HG03457 (cell line): Measurements from ENCODE around the gene MCAM.

Experiments used
- ATAC-seq: cut with Tn5 transposase; IDR thresholded peaks from one replicate; pipeline ENCODE4 v1.9.1; 2021; ENCODE audit warnings: moderate number of reproducible peaks; ENCODE audit not compliant: unreplicated experiment

Gene MCAM

DNA sequence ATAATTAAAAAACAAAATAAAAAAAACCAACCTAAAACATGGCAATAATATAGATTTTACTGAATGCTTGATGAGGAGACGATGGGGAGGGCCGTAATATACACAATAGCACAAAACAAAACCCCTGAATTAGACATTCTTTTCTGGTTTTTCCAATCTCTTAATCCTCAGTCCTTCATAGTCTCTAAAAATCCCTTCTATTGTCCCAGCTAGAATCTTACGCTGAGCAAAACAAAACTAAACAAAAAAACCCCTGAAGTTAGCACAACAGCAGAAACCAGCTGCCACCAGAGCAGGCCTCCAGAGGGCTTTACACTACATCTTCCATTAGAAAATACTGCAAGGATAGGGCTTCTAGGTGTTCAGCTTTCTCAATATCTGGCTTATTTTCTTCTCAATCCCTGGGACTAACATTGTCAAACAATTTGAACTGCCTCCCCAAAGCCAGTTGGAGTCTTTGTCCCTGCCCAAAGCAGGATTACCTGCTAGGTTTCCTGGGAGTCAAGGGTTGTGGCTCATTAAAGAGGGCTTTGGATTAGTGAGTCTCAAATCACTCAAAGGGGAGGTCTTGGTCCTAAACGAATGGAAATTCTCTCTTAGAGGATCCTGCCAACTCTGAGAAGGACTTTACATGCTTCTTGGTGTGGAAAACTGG is 15.3 kb upstream of the MCAM start:
- ATAC-seq = no peak

GRCh38 chr11:119330237-119330636 is 13.3 kb upstream of the MCAM start:
- ATAC-seq = no peak

DNA sequence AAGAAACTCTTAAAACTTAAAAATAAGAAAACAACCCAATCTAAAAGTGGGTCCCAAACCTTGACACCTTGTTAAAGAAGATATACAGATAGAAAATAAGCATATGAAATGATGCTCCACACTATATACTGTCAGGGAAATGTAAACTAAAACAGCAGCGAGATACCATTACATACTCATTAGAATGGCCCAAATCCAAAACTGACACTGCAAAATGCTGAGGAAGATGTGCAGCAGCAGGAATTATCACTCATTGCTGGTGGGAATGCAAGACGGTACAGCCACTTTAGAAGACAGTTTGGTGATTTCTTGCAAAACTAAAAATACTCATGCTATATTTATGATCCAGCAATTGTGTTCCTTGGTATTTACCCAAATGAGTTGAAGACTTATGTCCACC is 12.4 kb upstream of the MCAM start:
- ATAC-seq = no peak

- no peak for ATAC-seq
These were observed 7.3 kb upstream of the MCAM start for GRCh38 chr11:119324189-119324588.

GRCh38 chr11:119323532-119324033 is 6.7 kb upstream of the MCAM start:
- ATAC-seq = no peak

DNA sequence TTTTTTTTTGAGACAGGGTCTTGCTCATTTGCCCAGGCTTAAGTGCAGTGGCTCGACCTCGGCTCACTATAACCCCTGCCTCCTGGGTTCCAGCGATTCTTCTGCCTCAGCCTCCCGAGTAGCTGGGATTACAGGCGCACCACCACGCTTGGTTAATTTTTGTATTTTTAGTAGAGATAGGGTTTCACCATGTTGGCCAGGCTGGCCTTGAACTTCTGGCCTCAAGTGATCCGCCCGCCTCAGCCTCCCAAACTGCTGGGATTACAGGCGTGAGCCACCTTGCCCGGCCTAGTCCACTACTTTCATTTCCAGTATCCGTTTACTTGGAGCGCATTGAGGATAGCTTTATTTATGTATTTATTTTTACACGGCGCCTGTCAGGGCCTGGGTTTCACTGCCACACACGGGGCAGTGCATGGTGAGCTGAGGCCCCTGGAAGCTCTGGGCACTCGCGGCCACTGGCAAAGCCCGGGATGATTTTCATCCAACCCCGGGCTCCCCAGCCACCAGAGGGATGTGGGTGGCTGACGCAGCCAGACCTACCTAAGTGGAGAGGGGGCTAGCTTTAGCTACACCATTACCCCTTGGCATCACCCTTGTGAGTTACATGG is 6.1 kb upstream of the MCAM start:
- no peak for ATAC-seq

GRCh38 chr11:119322360-119322739 is 5.4 kb upstream of the MCAM start:
- ATAC-seq = no peak

GRCh38 chr11:119320776-119321524 is 4.0 kb upstream of the MCAM start:
- peak; percentile 38 for ATAC-seq

GRCh38 chr11:119320240-119320775 is 3.4 kb upstream of the MCAM start:
- ATAC-seq = no peak

DNA sequence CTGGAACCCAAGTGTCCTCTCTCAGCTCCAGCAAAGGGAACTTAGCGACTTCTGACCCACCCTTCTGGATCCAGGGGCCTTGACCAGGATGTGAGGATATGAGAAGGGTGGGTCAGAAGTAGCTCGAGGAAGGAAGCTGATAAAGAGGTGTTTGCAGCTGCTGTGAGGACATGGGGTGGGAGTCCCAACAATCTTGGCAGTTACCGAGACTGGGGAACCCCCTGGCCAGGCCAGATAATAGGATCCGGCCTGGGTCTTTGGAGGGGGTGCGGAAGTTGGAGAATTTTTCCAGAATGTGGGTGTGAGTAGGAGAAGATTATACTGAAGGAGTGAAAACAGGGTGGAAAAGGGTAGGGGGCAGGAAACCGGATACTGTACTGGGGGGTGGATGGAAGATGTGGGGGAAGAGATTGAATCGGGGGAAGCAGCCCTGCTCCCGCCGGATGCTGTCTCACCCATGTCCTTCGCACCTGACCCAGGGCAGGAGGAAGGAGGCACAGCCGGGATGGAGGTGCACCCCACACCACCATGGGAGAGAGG is 2.8 kb upstream of the MCAM start:
- no peak for ATAC-seq

- no peak for ATAC-seq
These were observed 2.3 kb upstream of the MCAM start for GRCh38 chr11:119319136-119319699.

GRCh38 chr11:119318240-119319135 is 1.6 kb upstream of the MCAM start:
- ATAC-seq = no peak

DNA sequence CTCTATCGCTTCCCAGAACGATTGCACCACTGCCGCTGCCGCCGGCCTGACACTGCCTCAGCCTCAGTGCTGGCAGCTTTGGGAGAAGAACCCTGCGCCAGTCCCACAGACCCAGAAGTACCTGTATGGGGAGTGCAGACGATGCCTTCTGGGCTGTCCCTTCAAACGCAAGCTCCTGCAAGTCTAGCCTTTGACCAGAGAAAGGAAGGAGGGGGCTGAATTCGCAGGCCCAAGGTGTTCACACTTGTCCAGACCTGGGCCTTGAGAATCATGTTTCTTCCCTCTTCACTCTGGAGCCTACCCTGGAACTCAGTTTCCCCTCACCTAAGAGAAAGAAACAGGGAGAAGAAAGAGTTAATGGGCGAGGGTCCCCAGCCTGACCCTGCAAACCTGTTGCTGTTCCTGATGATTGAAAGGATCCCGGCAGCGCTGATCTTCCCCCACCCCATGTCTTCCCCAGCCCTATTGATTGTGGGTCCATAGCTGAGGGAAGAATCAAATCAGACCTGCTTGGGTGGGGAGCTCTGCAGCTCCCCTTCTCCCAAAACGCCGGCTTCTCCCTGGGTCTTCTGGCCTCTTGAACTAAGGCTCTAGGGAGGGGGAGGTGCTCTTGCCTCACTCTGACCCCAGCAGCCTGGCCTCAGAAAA is 786 bp upstream of the MCAM start:
- no peak for ATAC-seq

- ATAC-seq = no peak
These were observed 758 bp downstream of the MCAM start for GRCh38 chr11:119316016-119316728.

DNA sequence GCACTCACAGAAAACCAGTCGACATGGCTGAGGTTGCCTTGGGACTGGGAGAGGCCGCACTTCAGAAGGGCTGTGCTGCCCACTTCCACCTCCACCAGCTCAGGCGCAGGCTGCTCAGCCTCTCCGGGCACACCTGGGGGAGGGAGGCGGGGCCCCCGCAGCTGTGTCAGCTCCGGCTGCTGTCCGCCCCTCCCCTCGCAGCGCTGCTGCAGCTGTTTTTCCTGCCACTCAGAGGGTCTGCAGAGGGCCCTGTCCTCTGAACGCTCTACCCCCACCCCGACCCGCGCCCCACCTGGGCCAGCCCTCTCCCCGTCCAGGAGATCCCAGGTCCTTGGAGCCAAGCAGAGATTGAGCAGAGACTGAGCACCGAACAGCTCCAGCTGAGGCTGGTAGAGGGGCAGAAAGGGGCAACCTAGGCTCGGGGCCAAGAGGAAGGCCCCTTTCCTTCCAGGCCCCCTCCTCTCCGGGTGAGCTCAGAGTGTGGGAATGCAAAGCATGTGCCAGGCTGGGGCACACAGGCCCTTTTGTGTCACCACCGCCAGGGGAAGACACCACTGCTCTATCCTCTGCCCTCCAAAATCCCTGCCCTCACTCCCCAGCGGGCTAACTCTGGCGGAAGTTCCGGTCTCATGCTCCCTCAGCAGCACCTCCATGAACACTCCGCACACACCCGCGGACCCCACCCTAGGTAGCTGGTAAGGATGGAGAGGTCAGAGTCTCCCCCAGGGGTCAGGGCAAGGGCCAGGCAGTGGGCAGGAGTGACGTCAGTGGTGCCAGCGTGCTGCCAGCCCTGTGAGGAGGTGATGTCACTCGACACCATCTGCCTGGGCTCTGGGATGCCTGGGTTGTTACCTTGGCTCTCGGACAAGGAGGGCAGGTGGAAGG is 1.6 kb downstream of the MCAM start:
- no peak for ATAC-seq

GRCh38 chr11:119314726-119315125 is 2.2 kb downstream of the MCAM start:
- ATAC-seq = no peak

DNA sequence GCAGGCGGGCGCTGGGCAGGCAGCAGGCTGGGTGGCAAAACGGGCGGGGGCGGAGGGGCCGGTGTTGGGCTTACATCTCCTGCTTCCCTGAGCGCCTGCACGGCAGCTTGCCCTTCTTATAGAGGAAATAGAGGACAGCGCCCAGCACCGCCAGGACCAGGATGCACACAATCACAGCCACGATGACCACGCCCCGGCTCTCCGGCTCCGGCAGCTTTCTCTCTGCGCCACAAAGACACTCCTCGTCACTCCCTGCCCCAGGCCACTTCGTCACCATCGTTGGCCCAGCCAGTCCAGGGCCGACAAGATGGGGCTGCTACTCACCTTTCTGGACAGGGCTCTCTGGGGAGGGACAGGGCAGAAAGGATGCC is 6.3 kb downstream of the MCAM start:
- no peak for ATAC-seq
